Neural cell (in vitro differentiated cells): ENCODE results near the gene POLRMT. TPM values are rescaled to one million over a fixed set of nuclear protein-coding genes. Genes with fewer than 3 reads are reported as not detected.
"Not testable (repeated sequence)": the region's sequence is repeated elsewhere in the genome, so short reads cannot be mapped to it uniquely, and the experiment has no call there.

Source experiments
- H2AFZ ChIP-seq: fragments of 200-600, 300-800 bp; sonication (generic), shearing (Covaris generic); 2 replicates; pipeline ENCODE4 v1.6.0; 2014; ENCODE audit warnings: low read depth, mild to moderate bottlenecking, antibody characterized with exemption, low read length, moderate library complexity
- H3F3A ChIP-seq: fragments of 200-600 bp; shearing (Covaris generic); 2 replicates; pipeline ENCODE4 v1.6.1; 2016; ENCODE audit warnings: mild to moderate bottlenecking, moderate library complexity, mixed read lengths, antibody characterized with exemption, low read length; ENCODE audit not compliant: insufficient read depth, poor library complexity, severe bottlenecking
- H3K27ac ChIP-seq: fragments of 200-600, 300-800 bp; sonication (generic), shearing (Covaris generic); 2 replicates; pipeline ENCODE4 v1.5.1; 2014; ENCODE audit warnings: mild to moderate bottlenecking, low read length, moderate library complexity
- H3K27me3 ChIP-seq: fragments of 300-800, 200-600 bp; sonication (generic), shearing (Covaris generic); 2 replicates; pipeline ENCODE4 v1.6.0; 2014; ENCODE audit warnings: mild to moderate bottlenecking, low read depth, low read length, moderate library complexity; ENCODE audit not compliant: insufficient read depth
- H3K36me3 ChIP-seq: fragments of 300-800, 200-600 bp; sonication (generic), shearing (Covaris generic); 2 replicates; pipeline ENCODE4 v1.5.1; 2014; ENCODE audit warnings: mild to moderate bottlenecking, antibody characterized with exemption, low read length, moderate library complexity; ENCODE audit not compliant: insufficient read depth
- H3K4me2 ChIP-seq: fragments of 300-800, 200-600 bp; sonication (generic), shearing (Covaris generic); 2 replicates; pipeline ENCODE4 v1.6.0; 2014; ENCODE audit warnings: mild to moderate bottlenecking, low read length
- H3K4me3 ChIP-seq: fragments of 300-800, 200-600 bp; sonication (generic), shearing (Covaris generic); 2 replicates; pipeline ENCODE4 v1.5.1; 2014; ENCODE audit warnings: mild to moderate bottlenecking, low read length, moderate library complexity
- H3K79me2 ChIP-seq: fragments of 200-600 bp; shearing (Covaris generic); replicated peaks from 2 replicates; pipeline ENCODE4 v1.6.0; 2014; ENCODE audit warnings: mild to moderate bottlenecking, low read length, moderate library complexity; ENCODE audit not compliant: insufficient read depth
- H3K9ac ChIP-seq: fragments of 300-800, 200-600 bp; sonication (generic), shearing (Covaris generic); 2 replicates; pipeline ENCODE4 v1.6.1; 2016; ENCODE audit warnings: mild to moderate bottlenecking, low read length, mixed read lengths
- H3K9me2 ChIP-seq: fragments of 200-600 bp; shearing (Covaris generic); 2 replicates; pipeline ENCODE4 v1.6.1; 2016; ENCODE audit warnings: mild to moderate bottlenecking, low read length, mixed read lengths; ENCODE audit not compliant: insufficient read depth
- H3K9me3 ChIP-seq: fragments of 200-600, 300-800 bp; sonication (generic), shearing (Covaris generic); 2 replicates; pipeline ENCODE4 v1.6.1; 2016; ENCODE audit warnings: mild to moderate bottlenecking, mixed run types, low read length, moderate library complexity, mixed read lengths
- H4K20me1 ChIP-seq: fragments of 200-600 bp; shearing (Covaris generic); 2 replicates; pipeline ENCODE4 v1.6.1; 2016; ENCODE audit warnings: mild to moderate bottlenecking, mixed run types; ENCODE audit not compliant: insufficient read depth
- EP300 ChIP-seq: fragments of 450-650 bp; conservative IDR thresholded peaks from 2 replicates; pipeline ENCODE4 v1.6.1; 2014; ENCODE audit warnings: antibody characterized with exemption, mild to moderate bottlenecking, moderate library complexity; ENCODE audit not compliant: poor library complexity, severe bottlenecking
- EZH2 ChIP-seq: fragments of 200-600, 300-800 bp; shearing (Covaris generic), sonication (generic); IDR thresholded peaks from 2 replicates; pipeline ENCODE4 v1.6.1; 2014; ENCODE audit warnings: antibody characterized with exemption, low read length, borderline replicate concordance, mild to moderate bottlenecking; ENCODE audit not compliant: insufficient read depth, poor library complexity, severe bottlenecking
- MXI1 ChIP-seq: fragments of 450-650 bp; conservative IDR thresholded peaks from 2 replicates; pipeline ENCODE4 v1.6.1; 2014; ENCODE audit warnings: antibody characterized with exemption, mild to moderate bottlenecking; ENCODE audit not compliant: poor library complexity, severe bottlenecking
- POLR2AphosphoS5 ChIP-seq: IDR thresholded peaks from 2 replicates; pipeline ENCODE4 v1.6.1; 2012
- RAD21 ChIP-seq: fragments of 450-650 bp; conservative IDR thresholded peaks from 2 replicates; pipeline ENCODE4 v1.6.1; 2014; ENCODE audit warnings: antibody characterized with exemption, mild to moderate bottlenecking, moderate library complexity
- SMC3 ChIP-seq: fragments of 450-650 bp; conservative IDR thresholded peaks from 2 replicates; pipeline ENCODE4 v1.6.1; 2014; ENCODE audit warnings: antibody characterized with exemption, mild to moderate bottlenecking, moderate library complexity; ENCODE audit not compliant: poor library complexity
- TAF1 ChIP-seq: IDR thresholded peaks from 2 replicates; pipeline ENCODE4 v1.6.1; 2012; ENCODE audit warnings: low read depth
- polyA plus RNA-seq: library from polyadenylated mRNA; depleted of rRNA; stranded (reverse); fragments of >200 nt; gene quantifications from 2 replicates; pipeline ENCODE4 v1.2.3, GENCODE V29; 2014
- TF ChIP-seq, protein P1 (sequence below): fragments of 450-650 bp; IDR thresholded peaks from 2 replicates; pipeline ENCODE4 v1.5.1; 2014; ENCODE audit warnings: antibody characterized with exemption, mild to moderate bottlenecking, moderate library complexity; ENCODE audit not compliant: poor library complexity, severe bottlenecking
- TF ChIP-seq, protein P2 (sequence below): IDR thresholded peaks from 2 replicates; pipeline ENCODE4 v1.6.1; 2012; ENCODE audit warnings: borderline replicate concordance

Gene POLRMT
- polyA plus RNA-seq, 1 donor from 2014 or later, result 28.3 TPM

DNA sequence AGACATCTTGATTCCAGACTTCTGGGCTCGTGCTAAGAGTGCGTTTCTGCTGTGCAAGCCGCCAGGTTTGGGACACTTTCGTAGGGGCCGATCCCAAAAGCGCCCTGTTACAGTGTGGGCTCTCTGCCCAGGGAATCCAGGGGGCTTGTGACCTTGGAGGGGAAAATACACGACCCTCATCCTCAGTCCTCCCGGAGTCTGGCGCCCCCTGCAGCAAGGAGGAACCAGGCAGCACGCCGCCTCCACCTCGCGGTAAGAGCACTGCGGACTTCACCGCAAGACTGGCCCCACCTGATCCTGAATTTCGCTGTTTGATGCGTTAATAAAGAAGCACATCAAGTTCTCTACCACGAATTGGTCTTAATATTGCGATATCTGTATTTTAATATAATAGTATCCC lies 5.2 kb downstream of the POLRMT start:
- no peak overlapping the region for H3K27ac ChIP-seq
- H3K79me2 ChIP-seq, result no peaks in the 10 kb centered on the region

DNA sequence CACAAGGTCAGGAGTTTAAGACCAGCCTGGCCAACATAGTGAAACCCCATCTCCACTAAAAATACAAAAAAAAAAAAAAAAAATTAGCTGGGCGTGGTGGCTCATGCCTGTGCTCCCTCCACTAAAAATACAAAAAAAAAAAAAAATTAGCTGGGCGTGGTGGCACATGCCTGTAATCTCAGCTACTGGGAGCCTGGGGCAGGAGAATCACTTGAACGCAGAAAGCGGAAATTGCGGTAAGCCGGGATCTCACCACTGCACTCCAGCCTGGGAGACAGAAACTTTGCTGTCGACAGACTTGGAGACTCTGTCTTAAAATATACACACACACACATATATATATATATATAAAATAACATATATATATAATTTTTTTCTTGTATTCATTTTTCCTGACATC lies 6.8 kb downstream of the POLRMT start:
- H3K9ac ChIP-seq, H3K4me3 ChIP-seq, H3F3A ChIP-seq, H4K20me1 ChIP-seq, H3K27me3 ChIP-seq, H3K36me3 ChIP-seq, H3K79me2 ChIP-seq, H3K27ac ChIP-seq, H3K9me2 ChIP-seq, H3K9me3 ChIP-seq, H2AFZ ChIP-seq, H3K4me2 ChIP-seq: not testable (repeated sequence)

More for the DNA sequence above, 5.2 kb downstream of the POLRMT start:
- Histone ChIP-seq H3K27me3 (no peaks in the 10 kb centered on the region), H3K9me2 (no peaks in the 10 kb centered on the region), H3K9ac (no peak overlapping the region), H3K9me3 (no peaks in the 10 kb centered on the region), H3K4me3 (no peak overlapping the region), H3K4me2 (no peak overlapping the region), H4K20me1 (no peaks in the 10 kb centered on the region), H3F3A (no peaks in the 10 kb centered on the region), H2AFZ (no peak overlapping the region), H3K36me3 (no peaks in the 10 kb centered on the region)
- TF ChIP-seq, protein P1, sequence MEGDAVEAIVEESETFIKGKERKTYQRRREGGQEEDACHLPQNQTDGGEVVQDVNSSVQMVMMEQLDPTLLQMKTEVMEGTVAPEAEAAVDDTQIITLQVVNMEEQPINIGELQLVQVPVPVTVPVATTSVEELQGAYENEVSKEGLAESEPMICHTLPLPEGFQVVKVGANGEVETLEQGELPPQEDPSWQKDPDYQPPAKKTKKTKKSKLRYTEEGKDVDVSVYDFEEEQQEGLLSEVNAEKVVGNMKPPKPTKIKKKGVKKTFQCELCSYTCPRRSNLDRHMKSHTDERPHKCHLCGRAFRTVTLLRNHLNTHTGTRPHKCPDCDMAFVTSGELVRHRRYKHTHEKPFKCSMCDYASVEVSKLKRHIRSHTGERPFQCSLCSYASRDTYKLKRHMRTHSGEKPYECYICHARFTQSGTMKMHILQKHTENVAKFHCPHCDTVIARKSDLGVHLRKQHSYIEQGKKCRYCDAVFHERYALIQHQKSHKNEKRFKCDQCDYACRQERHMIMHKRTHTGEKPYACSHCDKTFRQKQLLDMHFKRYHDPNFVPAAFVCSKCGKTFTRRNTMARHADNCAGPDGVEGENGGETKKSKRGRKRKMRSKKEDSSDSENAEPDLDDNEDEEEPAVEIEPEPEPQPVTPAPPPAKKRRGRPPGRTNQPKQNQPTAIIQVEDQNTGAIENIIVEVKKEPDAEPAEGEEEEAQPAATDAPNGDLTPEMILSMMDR, result no peak
- no peak for TF ChIP-seq EP300
- no peak for TF ChIP-seq POLR2AphosphoS5
- no peak for TF ChIP-seq MXI1
- TF ChIP-seq RAD21, result no peak
- no peak for TF ChIP-seq TAF1
- no peak for TF ChIP-seq SMC3
- no peak for TF ChIP-seq EZH2
- TF ChIP-seq, protein P2, sequence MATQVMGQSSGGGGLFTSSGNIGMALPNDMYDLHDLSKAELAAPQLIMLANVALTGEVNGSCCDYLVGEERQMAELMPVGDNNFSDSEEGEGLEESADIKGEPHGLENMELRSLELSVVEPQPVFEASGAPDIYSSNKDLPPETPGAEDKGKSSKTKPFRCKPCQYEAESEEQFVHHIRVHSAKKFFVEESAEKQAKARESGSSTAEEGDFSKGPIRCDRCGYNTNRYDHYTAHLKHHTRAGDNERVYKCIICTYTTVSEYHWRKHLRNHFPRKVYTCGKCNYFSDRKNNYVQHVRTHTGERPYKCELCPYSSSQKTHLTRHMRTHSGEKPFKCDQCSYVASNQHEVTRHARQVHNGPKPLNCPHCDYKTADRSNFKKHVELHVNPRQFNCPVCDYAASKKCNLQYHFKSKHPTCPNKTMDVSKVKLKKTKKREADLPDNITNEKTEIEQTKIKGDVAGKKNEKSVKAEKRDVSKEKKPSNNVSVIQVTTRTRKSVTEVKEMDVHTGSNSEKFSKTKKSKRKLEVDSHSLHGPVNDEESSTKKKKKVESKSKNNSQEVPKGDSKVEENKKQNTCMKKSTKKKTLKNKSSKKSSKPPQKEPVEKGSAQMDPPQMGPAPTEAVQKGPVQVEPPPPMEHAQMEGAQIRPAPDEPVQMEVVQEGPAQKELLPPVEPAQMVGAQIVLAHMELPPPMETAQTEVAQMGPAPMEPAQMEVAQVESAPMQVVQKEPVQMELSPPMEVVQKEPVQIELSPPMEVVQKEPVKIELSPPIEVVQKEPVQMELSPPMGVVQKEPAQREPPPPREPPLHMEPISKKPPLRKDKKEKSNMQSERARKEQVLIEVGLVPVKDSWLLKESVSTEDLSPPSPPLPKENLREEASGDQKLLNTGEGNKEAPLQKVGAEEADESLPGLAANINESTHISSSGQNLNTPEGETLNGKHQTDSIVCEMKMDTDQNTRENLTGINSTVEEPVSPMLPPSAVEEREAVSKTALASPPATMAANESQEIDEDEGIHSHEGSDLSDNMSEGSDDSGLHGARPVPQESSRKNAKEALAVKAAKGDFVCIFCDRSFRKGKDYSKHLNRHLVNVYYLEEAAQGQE, result no peak

DNA sequence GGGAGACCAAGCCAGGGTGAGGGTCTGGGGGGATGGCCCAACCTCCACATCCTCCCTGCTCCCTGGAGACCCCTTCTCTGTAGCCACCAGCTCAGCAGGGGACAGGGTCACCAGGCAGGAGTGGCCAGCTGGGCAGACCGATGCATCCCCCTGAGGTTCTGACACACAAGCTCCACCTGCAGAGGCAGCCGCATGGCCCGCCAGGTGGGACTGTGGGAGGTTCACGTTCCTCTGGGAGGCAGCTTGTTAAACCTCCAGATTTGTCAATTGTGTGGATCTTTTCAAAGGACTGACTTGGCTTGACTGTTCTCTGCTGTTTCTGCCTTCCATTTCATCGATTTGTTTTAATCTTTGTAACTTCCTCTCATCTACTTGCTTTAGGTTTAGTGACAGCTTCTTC lies 8.1 kb downstream of the POLRMT start:
- Histone ChIP-seq H4K20me1 (no peaks in the 10 kb centered on the region), H3K4me3 (no peak overlapping the region), H3K36me3 (no peaks in the 10 kb centered on the region), H2AFZ (no peak overlapping the region), H3K27ac (no peak overlapping the region), H3K9me3 (no peaks in the 10 kb centered on the region), H3K9me2 (no peaks in the 10 kb centered on the region), H3K27me3 (no peaks in the 10 kb centered on the region), H3K9ac (no peak overlapping the region), H3F3A (no peaks in the 10 kb centered on the region), H3K79me2 (no peaks in the 10 kb centered on the region), H3K4me2 (no peak overlapping the region)
- TF ChIP-seq RAD21, result no peak
- no peak for TF ChIP-seq MXI1
- no peak for TF ChIP-seq TAF1
- no peak for TF ChIP-seq EP300
- TF ChIP-seq EZH2, result no peak
